GM12878 (cell line): Measurements from ENCODE around the gene DRICH1. TPM values are rescaled to one million over a fixed set of nuclear protein-coding genes. Genes with fewer than 3 reads are reported as not detected.

Experiments used
- ATAC-seq: fragments of 200-7000 bp; cut with Tn5 transposase; 3 replicates; pipeline ENCODE4 v1.9.1; 2020; ENCODE audit warnings: mild to moderate bottlenecking, moderate library complexity
- BruUV-seq: library from RNA; stranded (reverse); fragments of 400-500 nt; replicated peaks from 2 replicates; lab custom pipeline; 2021; lab: Mats Ljungman, UMichigan
- CTCF ChIA-PET: fragments of 300-600 bp; sonication (Branson Sonifier 250); formaldehyde crosslinking; extraction: SDS; loops from one replicate; lab custom pipeline; 2021; ENCODE audit warnings: inconsistent platforms; lab: Yijun Ruan, JAX
- POLR2A ChIA-PET: fragments of 350-600 bp; formaldehyde crosslinking; extraction: SDS; loops from one replicate; lab custom pipeline; 2021; ENCODE audit warnings: inconsistent platforms; lab: Charles Lee
- RAD21 ChIA-PET: fragments of 300-600 bp; sonication (Branson Sonifier 250); formaldehyde crosslinking; loops from one replicate; lab custom pipeline; 2023; ENCODE audit warnings: antibody characterized with exemption; ENCODE audit not compliant: unreplicated experiment; lab: Charles Lee
- SMC1A ChIA-PET: fragments of 300-600 bp; sonication (Branson Sonifier 250); formaldehyde crosslinking; loops from one replicate; lab custom pipeline; 2023; ENCODE audit not compliant: unreplicated experiment, uncharacterized antibody; lab: Charles Lee
- DNase-seq: peaks from one replicate; pipeline ENCODE4 v3.0.0-alpha.2; 2011; ENCODE audit warnings: low read depth, low spot score
- FAIRE-seq: peaks from 3 replicates; lab custom pipeline; 2011; peaks lifted over from hg19 to GRCh38; lab: Jason Lieb, UNC
- H2AFZ ChIP-seq: 2 replicates; pipeline ENCODE4 v1.6.0; 2011; ENCODE audit warnings: low read depth, low read length, control low read depth; ENCODE audit not compliant: control insufficient read depth
- H3K27ac ChIP-seq: 2 replicates; pipeline ENCODE4 v1.5.1; 2011; ENCODE audit warnings: control low read depth; ENCODE audit not compliant: control insufficient read depth, insufficient read depth
- H3K27me3 ChIP-seq, 2 experiments: replicated peaks in 1 of 2; 2 replicates each; pipeline versions ENCODE4 v1.6.0 to v1.6.1; 2011; ENCODE audit warnings: low read length in 1 of 2; ENCODE audit not compliant: control insufficient read depth in 2 of 2, insufficient read depth in 2 of 2
- H3K36me3 ChIP-seq, 2 experiments: 2 replicates each; pipeline ENCODE4 v1.5.1; 2011; ENCODE audit warnings: low read length in 1 of 2; ENCODE audit not compliant: control insufficient read depth in 2 of 2, insufficient read depth in 2 of 2
- H3K4me1 ChIP-seq: 2 replicates; pipeline ENCODE4 v1.6.1; 2011; ENCODE audit warnings: mild to moderate bottlenecking, low read length, moderate library complexity, mixed read lengths; ENCODE audit not compliant: control insufficient read depth, insufficient read depth
- H3K4me2 ChIP-seq: 2 replicates; pipeline ENCODE4 v1.6.0; 2011; ENCODE audit warnings: control low read depth; ENCODE audit not compliant: control insufficient read depth, insufficient read depth
- H3K4me3 ChIP-seq: fragments of 200-600 bp; sonication (generic); 2 replicates; pipeline ENCODE4 v1.5.1; 2016
- H3K79me2 ChIP-seq: 2 replicates; pipeline ENCODE4 v1.6.0; 2011; ENCODE audit warnings: low read length; ENCODE audit not compliant: control insufficient read depth, insufficient read depth
- H3K9ac ChIP-seq: 2 replicates; pipeline ENCODE4 v1.8.0; 2011; ENCODE audit warnings: low read length, control low read depth, mixed read lengths; ENCODE audit not compliant: control insufficient read depth, insufficient read depth
- H3K9me3 ChIP-seq: replicated peaks from 3 replicates; pipeline ENCODE4 v1.5.1; 2011; ENCODE audit warnings: mild to moderate bottlenecking, low read length; ENCODE audit not compliant: control insufficient read depth, insufficient read depth
- H4K20me1 ChIP-seq: 2 replicates; pipeline ENCODE4 v1.6.0; 2011; ENCODE audit not compliant: control insufficient read depth, insufficient read depth
- BACH1 ChIP-seq: fragments of 450-650 bp; IDR thresholded peaks from 2 replicates; pipeline ENCODE4 v1.6.1; 2017; ENCODE audit warnings: mild to moderate bottlenecking, borderline replicate concordance
- ETV6 ChIP-seq, 2 experiments: fragments of 450-650 bp in 1 of 2; IDR thresholded peaks in 1 of 2; conservative IDR thresholded peaks in 1 of 2; 2 replicates each; pipeline ENCODE4 v1.6.1; 2014; ENCODE audit warnings: antibody characterized with exemption in 1 of 2, borderline replicate concordance in 1 of 2, low read depth in 1 of 2, mild to moderate bottlenecking in 1 of 2, moderate library complexity in 1 of 2
- NFYB ChIP-seq: IDR thresholded peaks from 2 replicates; pipeline ENCODE4 v1.6.1; 2011; ENCODE audit warnings: low read depth, mild to moderate bottlenecking, low read length, improper control_type of control experiment, moderate library complexity; ENCODE audit not compliant: insufficient read depth
- RBBP5 ChIP-seq: fragments of 200-600 bp; sonication (generic); conservative IDR thresholded peaks from 2 replicates; pipeline ENCODE4 v1.6.1; 2016
- STAT1 ChIP-seq: fragments of 450-650 bp; conservative IDR thresholded peaks from 2 replicates; pipeline ENCODE4 v1.6.1; 2014; ENCODE audit warnings: antibody characterized with exemption, mild to moderate bottlenecking
- YY1 ChIP-seq: IDR thresholded peaks from 2 replicates; pipeline ENCODE4 v1.6.1; 2011; ENCODE audit warnings: low read depth, mild to moderate bottlenecking, low read length
- ZNF207 ChIP-seq: fragments of 450-650 bp; IDR thresholded peaks from 2 replicates; pipeline ENCODE4 v1.6.1; 2014; ENCODE audit warnings: antibody characterized with exemption, mild to moderate bottlenecking, borderline replicate concordance
- ZNF274 ChIP-seq: IDR thresholded peaks from one replicate; pipeline ENCODE4 v1.8.0; 2011; ENCODE audit not compliant: insufficient read length, insufficient read depth
- WGBS: methylation state at CpG from one replicate; pipeline ENCODE4 v1.1.6; 2016; ENCODE audit warnings: low lambda C conversion rate; ENCODE audit not compliant: insufficient replicate concordance, insufficient coverage; ENCODE audit errors: missing lambda C conversion rate; 5-methylcytosine and 5-hydroxymethylcytosine counted together
- in situ Hi-C: fragments of 300-500 bp; cut with MboI; formaldehyde crosslinking; loops from 9 replicates; pipeline ENCODE4 v1.14.3; 2018; ENCODE audit warnings: mixed read lengths
- intact Hi-C: fragments of 100-400 bp; cut with micrococcal nuclease; formaldehyde crosslinking; loops from one replicate; pipeline ENCODE4 v1.14.2; 2022; ENCODE audit not compliant: unreplicated experiment
- polyA plus RNA-seq, 11 experiments: library from polyadenylated mRNA; depleted of rRNA in 4 of 11; unstranded in 6 of 11; stranded (reverse) in 5 of 11; fragments of >200 nt; fragmentation: Nextera tagmentation in 4 of 11; fragmentation: Illumina TruSeq in 1 of 11; extraction: Ambion mirVana in 4 of 11; extraction: Trizol in 1 of 11; gene quantifications; 1 replicate in 1 of 11; 2 replicates in 10 of 11; pipeline versions ENCODE4 v1.2.1 to v1.2.3, GENCODE V29; 2011 to 2016; ENCODE audit warnings: inconsistent platforms in 2 of 11, missing spikeins in 2 of 11, low read depth in 1 of 11
- total RNA-seq, 4 experiments: library from RNA; depleted of rRNA in 3 of 4; stranded (reverse); fragments of >200 nt in 3 of 4; fragmentation: Illumina TruSeq in 1 of 4; extraction: Trizol in 1 of 4; gene quantifications; 2 replicates each; pipeline versions ENCODE4 v1.2.1 to v1.2.3, GENCODE V29; 2013 to 2021
- TF ChIP-seq, protein P1 (sequence below): IDR thresholded peaks from 2 replicates; pipeline ENCODE4 v1.6.1; 2012; ENCODE audit warnings: low read length, inconsistent platforms

Gene DRICH1
- total and polyA plus RNA-seq, 10 of the 15 experiments (the other 5 are each of a cell fraction or from before 2014, with no cell fraction given), result not detected

- Histone ChIP-seq H3K36me3 (no peaks in the 10 kb centered on the region), H3K4me1 (no peaks in the 10 kb centered on the region), H3K79me2 (no peaks in the 10 kb centered on the region), H3K9me3 (no peaks in the 10 kb centered on the region), H4K20me1 (no peaks in the 10 kb centered on the region), H3K27ac (no peak overlapping the region), H2AFZ (no peak overlapping the region), H3K27me3 (no peaks in the 10 kb centered on the region), H3K4me2 (no peak overlapping the region), H3K9ac (no peak overlapping the region), H3K4me3 (no peak overlapping the region)
- in situ Hi-C loops, result no loop called here
- WGBS, result 30% methylated on average over 8 of the region's 8 CpGs
- no TSS peak for BruUV-seq
- RAD21 ChIA-PET, result no interaction called here
- POLR2A ChIA-PET, result no interaction called here
- intact Hi-C loops, result no loop called here
- DNase-seq (no peak), FAIRE-seq (no peak), ATAC-seq (no peak)
- CTCF ChIA-PET, result no interaction called here
- no peak for TF ChIP-seq ZNF207
- TF ChIP-seq ETV6 (conservative IDR thresholded peaks at IDR 0.05 in 1 of 2, IDR thresholded peaks at IDR 0.05 in 1 of 2; ENCODE audit: borderline replicate concordance in 1 of 2, low read depth in 1 of 2), result no peak
- TF ChIP-seq STAT1, result no peak
- TF ChIP-seq ZNF274, result no peak
- no peak for TF ChIP-seq NFYB
- TF ChIP-seq, protein P1, sequence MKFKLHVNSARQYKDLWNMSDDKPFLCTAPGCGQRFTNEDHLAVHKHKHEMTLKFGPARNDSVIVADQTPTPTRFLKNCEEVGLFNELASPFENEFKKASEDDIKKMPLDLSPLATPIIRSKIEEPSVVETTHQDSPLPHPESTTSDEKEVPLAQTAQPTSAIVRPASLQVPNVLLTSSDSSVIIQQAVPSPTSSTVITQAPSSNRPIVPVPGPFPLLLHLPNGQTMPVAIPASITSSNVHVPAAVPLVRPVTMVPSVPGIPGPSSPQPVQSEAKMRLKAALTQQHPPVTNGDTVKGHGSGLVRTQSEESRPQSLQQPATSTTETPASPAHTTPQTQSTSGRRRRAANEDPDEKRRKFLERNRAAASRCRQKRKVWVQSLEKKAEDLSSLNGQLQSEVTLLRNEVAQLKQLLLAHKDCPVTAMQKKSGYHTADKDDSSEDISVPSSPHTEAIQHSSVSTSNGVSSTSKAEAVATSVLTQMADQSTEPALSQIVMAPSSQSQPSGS, result no peak
- TF ChIP-seq YY1, result no peak
- no peak for TF ChIP-seq BACH1
- no peak for TF ChIP-seq RBBP5
- SMC1A ChIA-PET, result no interaction called here
Measured at GRCh38 chr22:23574877-23575276, 57.2 kb downstream of the DRICH1 start.
